GM19395 (cell line): ENCODE results near the gene GFRA4.

Experiments
- ATAC-seq: cut with Tn5 transposase; IDR thresholded peaks from one replicate; pipeline ENCODE4 v1.9.1; 2021; ENCODE audit warnings: mild to moderate bottlenecking, moderate library complexity; ENCODE audit not compliant: unreplicated experiment

The GFRA4 gene

DNA sequence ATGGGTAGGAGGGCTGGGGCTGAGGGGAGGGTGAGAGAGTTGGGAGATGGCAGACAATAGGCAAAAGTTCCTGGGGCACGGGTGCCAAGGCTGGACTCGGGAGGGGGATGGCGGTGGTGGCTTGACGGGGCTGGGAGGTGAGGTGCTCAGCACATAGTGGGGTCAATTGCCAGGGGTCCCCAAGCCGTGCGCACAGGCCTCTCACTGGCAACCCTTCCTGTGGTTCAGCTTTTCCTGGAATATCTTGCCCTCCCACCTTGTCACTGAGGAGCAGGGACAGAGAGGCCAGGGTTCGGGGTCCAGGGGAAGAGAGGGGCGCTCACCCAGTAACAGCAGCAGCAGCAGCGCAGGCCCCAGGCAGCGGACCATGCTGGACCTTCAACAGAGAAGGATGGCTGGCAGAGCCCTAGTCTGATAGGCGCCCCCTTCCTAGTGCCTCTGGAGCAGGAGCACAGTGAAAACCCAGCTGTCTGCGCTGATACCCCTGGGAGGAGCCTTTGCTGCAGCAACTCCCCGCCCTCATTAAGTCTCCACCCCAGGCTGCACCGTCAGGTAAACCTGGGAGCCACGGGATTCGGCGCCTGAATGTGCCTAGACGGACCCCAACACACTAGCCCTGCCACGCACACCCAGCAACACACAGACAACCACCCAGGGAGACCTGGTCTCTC is at the start of gene GFRA4:
Gene GFRA4, minus strand, starts transcription at position 369 of the 671 bp plus-strand sequence. Its CDS starts 0 bp downstream, at position 369.
- no peak for ATAC-seq

DNA sequence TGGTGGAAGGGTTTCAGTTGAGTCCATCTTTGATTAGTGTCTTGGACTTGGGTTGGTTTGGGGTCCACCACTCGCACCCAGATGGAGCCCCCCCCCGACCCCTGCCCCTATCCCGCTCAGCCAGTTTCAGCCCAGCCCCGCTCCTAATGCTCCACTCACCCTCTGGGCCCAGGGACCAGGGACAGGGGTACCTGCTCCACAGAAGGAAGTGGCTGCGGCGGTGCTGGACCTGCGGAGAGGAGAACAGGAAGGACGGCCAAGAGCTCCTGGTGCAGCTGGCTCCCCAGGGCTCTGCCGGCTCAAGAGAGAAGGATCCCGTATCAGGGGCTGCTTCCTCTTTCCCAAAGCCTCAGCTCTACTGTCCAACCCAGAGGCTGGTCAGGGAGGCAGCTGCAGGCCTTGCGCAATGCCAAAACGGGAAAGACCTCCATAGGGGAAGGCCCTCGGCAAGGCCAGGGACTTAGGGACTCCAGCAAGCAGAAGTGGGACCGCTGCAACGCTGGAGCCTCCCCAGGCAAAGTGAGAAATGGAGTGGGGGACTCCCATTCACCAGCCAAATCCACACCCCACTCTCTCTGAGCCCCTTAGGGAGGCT is 49.2 kb upstream of the GFRA4 start, which contains the start of gene SIGLEC1:
Gene SIGLEC1, minus strand, starts transcription at position 322 of the 595 bp plus-strand sequence. CDS start 5,472 bp downstream, outside the sequence.
- ATAC-seq = no peak

DNA sequence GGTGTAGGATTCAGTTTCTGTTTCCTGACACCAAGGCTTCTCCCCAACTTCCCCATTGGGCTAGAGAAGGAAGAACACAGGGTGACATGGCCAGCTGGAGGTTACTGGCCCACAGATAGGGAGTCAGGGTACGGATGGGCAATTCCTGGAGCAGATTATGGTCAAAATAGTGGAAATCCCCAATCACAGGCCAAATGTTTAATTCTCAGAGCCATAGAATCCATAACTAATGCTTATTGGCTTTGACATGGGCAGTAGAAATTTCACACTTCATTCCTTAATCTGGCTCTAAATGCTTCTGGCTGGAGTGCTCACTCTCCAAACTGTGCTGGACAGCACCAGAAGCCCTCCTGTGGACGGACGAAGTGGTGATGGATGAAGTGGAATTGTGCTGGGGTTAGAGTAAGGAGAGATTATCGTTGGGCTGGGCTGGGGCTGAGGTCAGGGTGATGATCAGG is 48.3 kb upstream of the GFRA4 start:
- no peak for ATAC-seq

DNA sequence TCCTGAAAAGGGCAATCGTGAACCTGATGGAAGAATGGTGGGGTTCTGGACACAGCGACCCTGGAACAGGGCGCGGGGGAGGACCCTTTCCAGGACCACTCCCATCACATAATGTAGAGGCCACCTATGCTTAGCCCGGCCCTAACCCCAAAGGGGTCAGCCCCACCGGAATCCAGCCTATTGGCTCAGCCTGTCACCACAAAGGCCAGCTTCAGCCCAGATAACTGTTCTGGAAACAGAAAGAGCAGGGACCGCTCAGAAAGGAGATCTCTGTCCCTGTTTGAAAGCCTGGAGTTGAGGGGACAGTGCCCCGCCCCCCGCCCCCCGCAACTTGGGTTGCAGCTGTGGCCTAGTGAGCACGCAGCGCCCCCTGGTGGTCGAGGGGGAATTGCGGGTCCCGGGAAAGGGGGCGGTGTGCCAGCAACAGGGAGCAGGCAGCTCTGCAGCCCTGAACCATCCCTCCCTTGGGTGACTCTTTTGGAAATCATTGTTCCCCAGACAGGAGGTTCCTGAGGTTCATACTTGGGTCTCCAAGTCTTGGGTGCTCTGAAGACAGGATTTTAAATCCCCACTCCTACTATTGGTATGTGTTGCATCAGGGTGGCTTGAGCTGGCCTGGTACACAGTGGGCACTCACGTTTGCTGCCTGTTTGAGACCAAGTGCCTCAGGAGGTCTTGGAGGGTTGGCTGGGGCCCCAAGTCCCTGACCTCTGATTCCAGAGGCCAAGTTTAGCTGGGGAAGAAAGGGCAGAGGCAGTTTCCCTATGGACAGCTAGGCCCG is 47.7 kb upstream of the GFRA4 start:
- no peak for ATAC-seq

DNA sequence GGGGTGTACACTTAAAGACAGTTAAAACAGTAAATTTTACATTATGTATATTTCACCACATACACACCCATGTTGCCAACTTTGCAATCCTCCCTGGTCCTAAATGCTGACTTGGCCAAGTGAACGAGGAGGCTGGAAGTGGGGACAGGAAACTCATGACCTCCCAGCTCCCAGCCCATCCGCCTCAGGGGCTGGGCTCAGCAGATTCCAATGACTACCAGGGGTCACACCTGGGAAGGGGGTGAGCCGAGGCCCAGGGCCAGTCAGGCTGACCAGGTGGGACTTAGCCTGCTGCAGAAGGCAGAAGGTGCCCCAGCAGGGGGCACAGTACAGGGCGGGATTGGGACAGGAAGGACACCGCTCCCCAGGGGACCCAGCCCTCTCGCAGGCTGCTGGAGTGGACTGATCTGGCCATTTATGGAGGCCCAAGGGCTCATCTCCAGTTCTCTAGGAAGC is 46.8 kb upstream of the GFRA4 start:
- no peak for ATAC-seq

DNA sequence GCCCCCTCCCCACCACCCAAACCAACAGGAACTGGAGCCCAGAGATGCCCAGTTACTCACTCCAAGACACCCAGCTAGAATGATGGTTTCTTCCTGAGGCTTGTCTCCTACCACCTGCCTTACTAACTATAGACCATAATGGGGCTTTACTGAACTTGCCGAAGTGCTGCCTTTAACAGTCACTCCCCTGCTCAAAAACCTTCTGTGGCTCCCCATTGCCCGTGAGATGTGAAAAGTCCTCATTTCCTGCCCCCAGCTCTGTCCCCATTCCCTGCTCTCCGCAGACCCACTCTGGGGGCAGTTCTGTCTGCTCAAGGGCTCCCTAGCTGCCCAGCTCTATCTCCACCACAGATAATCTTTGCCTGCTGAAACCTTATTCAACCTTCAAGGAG is 44.3 kb upstream of the GFRA4 start:
- ATAC-seq = no peak

DNA sequence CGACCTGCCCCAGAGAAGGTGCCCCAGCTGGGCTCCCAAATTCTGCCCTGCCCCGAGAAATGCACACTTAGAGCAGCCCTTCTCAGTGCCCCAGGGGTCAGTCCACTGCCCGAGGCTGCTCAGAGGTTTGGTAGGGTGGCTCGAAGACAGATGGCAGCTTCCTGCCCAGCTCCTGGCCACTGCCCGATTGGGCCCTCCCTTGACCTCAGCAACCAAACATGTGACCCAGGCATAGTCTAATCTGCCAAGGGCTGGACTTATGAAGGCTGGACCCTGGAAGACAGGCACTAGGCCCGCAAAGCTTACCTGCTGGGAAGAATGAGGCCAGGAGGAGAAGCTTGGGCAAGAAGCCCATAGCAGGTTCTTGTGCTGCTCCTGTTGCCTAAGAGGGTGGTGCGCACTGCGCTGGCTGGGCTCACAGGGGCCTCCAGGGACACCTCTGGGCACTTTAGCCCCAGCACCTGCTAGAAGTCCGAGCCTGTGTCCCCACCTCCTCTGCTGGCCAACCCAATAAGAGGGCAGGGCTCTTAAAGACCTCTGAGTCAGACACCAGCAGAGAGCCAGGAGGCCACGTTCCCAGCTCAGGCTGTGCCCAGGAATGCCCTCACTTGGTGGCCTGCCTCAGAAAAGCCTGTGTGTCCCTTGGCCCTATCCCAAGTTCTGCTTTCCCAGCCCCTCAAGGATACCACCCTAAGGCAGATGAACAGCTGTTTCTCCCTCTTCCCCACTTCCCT is 43.7 kb upstream of the GFRA4 start:
- no peak for ATAC-seq

DNA sequence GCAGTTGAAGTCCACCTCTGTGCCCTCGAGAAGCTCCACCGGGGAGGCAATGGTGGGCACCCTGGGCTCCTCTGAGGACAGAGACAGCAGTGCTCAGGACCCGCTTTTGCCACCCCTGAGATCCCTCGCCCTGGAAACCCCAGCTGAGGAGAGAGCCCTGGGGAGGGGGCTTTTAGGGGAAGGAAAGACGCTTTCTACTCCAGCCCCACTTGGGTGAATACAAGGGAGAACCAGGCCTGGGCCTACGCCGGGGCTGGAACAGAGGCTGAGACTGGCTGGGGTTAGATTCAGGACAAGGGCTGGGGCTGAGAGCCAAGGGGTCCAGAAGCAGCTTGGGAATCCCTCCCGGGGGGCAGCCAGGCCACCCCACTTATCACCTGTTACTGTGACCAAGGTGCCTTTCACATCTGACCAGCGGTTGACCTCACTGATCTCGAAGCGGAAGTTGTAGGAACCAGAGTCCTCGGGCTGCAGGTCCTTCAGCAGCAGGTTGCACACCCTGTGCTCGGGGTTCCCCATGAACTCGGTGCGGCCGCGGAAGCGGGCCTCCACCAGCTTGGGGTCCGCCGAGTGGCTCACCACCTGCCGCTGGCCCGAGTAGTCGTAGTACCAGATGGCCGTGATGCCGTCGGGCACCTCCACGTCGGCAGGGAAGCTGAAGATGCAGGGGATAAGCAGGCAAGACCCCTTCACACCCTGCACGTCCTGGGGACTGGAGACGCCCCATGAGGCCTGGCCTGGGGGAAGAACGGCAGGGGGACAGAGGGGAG is 43.0 kb upstream of the GFRA4 start:
- no peak for ATAC-seq

DNA sequence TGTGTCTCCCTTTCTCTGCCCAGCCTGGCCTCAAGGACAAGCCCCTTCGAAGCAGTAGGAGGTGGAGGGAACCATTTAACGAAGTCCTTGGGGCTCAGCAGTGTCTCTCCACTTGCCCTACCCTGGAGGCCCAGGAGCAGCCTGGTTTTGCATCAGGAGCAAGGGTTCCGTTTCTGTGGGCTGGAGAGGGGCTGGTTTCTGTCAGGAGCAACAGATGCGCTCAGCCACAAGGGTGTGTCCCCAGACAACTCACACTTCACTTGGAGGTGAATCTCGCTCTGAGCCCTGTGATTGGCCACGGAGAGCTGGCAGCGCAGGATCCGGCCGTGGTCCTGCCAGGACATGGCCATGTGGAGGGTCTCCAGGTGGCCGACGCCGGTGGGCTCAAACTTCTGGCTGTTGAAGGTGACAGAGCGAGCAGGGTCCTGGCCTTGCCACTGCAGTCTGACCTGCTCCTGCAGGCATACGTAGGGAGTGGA is 42.3 kb upstream of the GFRA4 start:
- no peak for ATAC-seq

- no peak for ATAC-seq
These were observed 40.9 kb upstream of the GFRA4 start for GRCh38 chr20:3704087-3704486.

- no peak for ATAC-seq
These were observed 39.6 kb upstream of the GFRA4 start for GRCh38 chr20:3702611-3703391.

GRCh38 chr20:3701061-3701998 is 38.1 kb upstream of the GFRA4 start:
- no peak for ATAC-seq

DNA sequence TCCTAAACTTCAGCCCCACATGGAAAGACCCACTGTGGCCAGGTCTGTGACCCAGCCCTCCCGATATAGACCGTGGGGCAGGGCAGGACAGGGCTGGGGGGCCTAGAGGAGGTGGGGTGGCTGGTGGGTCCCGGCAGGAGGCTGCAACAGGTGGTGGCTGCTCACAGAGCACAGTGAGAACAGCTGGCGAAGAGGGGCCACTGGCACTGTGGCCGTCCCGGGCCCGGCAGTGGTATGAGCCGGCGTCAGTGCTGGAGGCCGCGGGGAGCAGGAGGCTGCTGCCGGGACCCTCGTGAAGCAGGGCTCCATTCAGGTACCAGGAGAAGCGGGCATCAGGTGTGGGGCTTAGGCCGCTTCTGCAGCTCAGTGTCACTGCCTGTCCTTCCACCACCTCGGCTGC is 35.8 kb upstream of the GFRA4 start:
- no peak for ATAC-seq

- ATAC-seq = no peak
These were observed 35.4 kb upstream of the GFRA4 start for GRCh38 chr20:3698591-3699001.

- no peak for ATAC-seq
These were observed 34.5 kb upstream of the GFRA4 start for GRCh38 chr20:3697588-3698305.

- ATAC-seq = no peak
These were observed 33.8 kb upstream of the GFRA4 start for GRCh38 chr20:3696745-3697587.

DNA sequence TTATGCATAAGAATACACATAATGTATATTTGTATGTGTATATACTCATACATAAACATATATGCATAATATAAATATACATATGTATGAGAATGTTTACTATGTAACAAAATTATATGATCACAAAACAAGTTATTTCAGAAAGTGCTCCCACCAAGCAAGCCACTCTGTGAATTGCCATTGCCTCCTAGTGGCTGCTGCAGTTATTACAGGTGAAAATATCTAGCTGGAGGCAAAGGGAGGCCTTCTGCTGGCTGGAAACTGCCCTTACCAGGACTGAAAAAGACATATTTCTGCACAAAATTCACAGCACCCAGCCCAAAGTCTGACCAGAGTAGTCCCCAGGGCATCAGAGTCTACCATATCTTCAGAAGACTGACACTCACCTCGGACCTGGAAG is 33.0 kb upstream of the GFRA4 start:
- no peak for ATAC-seq
